HepG2 (cell line): Measurements from ENCODE around the gene CSNK2A1. TPM values are rescaled to one million over a fixed set of nuclear protein-coding genes. Genes with fewer than 3 reads are reported as not detected.

Experiments
- ATF2 ChIP-seq: sonication (generic); formaldehyde crosslinking; IDR thresholded peaks from 2 replicates; pipeline ENCODE4 v1.4.0; 2020; ENCODE audit warnings: missing genetic modification reagents
- ATF4 ChIP-seq, 2 experiments: fragments of 450-650 bp in 1 of 2; sonication (generic) in 1 of 2; formaldehyde crosslinking; IDR thresholded peaks; 2 replicates each; pipeline versions ENCODE4 v1.5.0 to v1.8.0; 2020 to 2022; ENCODE audit warnings: mild to moderate bottlenecking in 1 of 2, missing genetic modification reagents in 1 of 2
- ETV5 ChIP-seq: IDR thresholded peaks from 2 replicates; pipeline ENCODE4 v1.6.1; 2018; ENCODE audit warnings: missing biosample characterization, missing genetic modification reagents, inconsistent platforms, borderline replicate concordance
- KDM4B ChIP-seq: sonication (generic); formaldehyde crosslinking; IDR thresholded peaks from 2 replicates; pipeline ENCODE4 v1.4.0; 2020; ENCODE audit warnings: missing genetic modification reagents
- NCOA5 ChIP-seq: sonication (generic); formaldehyde crosslinking; IDR thresholded peaks from 2 replicates; pipeline ENCODE4 v1.4.0; 2020; ENCODE audit warnings: missing genetic modification reagents
- NR1H2 ChIP-seq: sonication (generic); formaldehyde crosslinking; IDR thresholded peaks from 2 replicates; pipeline ENCODE4 v1.8.1; 2022; ENCODE audit warnings: low read depth, missing genetic modification reagents, borderline replicate concordance
- RBM39 ChIP-seq: fragments of 200-400 bp; formaldehyde crosslinking; IDR thresholded peaks from one replicate; pipeline ENCODE4 v1.6.1; 2018; ENCODE audit warnings: antibody characterized with exemption, mild to moderate bottlenecking, low read depth, low read length; ENCODE audit not compliant: poor library complexity, severe bottlenecking
- SP5 ChIP-seq: IDR thresholded peaks from 2 replicates; pipeline ENCODE4 v1.6.1; 2016; ENCODE audit warnings: low read depth, borderline replicate concordance
- ZBTB40 ChIP-seq, 2 experiments: fragments of 450-650 bp in 1 of 2; sonication (generic) in 1 of 2; formaldehyde crosslinking in 1 of 2; IDR thresholded peaks; 2 replicates each; pipeline versions ENCODE4 v1.6.1 to v1.8.0; 2016 to 2022; ENCODE audit warnings: antibody characterized with exemption in 1 of 2, mild to moderate bottlenecking in 1 of 2, missing genetic modification reagents in 1 of 2
- ZBTB43 ChIP-seq: sonication (generic); formaldehyde crosslinking; conservative IDR thresholded peaks from 2 replicates; pipeline ENCODE4 v1.4.0; 2020; ENCODE audit warnings: missing genetic modification reagents
- ZNF207 ChIP-seq: fragments of 450-650 bp; IDR thresholded peaks from 2 replicates; pipeline ENCODE4 v1.6.1; 2016; ENCODE audit warnings: antibody characterized with exemption, borderline replicate concordance
- ZNF639 ChIP-seq: conservative IDR thresholded peaks from 2 replicates; pipeline ENCODE4 v1.6.1; 2018; ENCODE audit warnings: missing genetic modification reagents
- polyA plus RNA-seq, 8 experiments: library from polyadenylated mRNA; depleted of rRNA in 3 of 8; stranded (reverse) in 7 of 8; unstranded in 1 of 8; fragments of >200 nt; fragmentation: Illumina TruSeq in 4 of 8; extraction: Trizol in 4 of 8; gene quantifications; 2 replicates each; pipeline versions ENCODE4 v1.2.1 to v1.2.3, GENCODE V29; 2011 to 2016; ENCODE audit warnings: low read depth in 4 of 8, missing spikeins in 1 of 8, mixed read lengths in 1 of 8; ENCODE audit not compliant: insufficient read depth in 1 of 8
- total RNA-seq, 5 experiments: library from RNA; depleted of rRNA; stranded (reverse); fragments of >200 nt; fragmentation: Illumina TruSeq; extraction: Trizol; gene quantifications; 2 replicates each; pipeline ENCODE4 v1.2.3, GENCODE V29; 2016; ENCODE audit warnings: low read depth in 1 of 5

CSNK2A1 gene
- total and polyA plus RNA-seq, 2 of the 13 experiments (the other 11 are each of a cell fraction or from before 2014, with no cell fraction given): 153 to 231 TPM

- TF ChIP-seq ZBTB40 (IDR thresholded peaks at IDR 0.05) (no peak), ZBTB40 (CRISPR knock-in tag; IDR thresholded peaks at IDR 0.05) (no peak), ZBTB43 (CRISPR knock-in tag) (0 out of 2 replicates have a peak, but pooled peaks have one; percentile 20), SP5 (CRISPR knock-in tag) (peak; percentile 66; the same call in 1 of the 2 replicates), ZNF207 (no peak), KDM4B (peak; percentile 91; the same call in 1 of the 2 replicates), ZNF639 (CRISPR knock-in tag) (peak; percentile 59; the same call in 1 of the 2 replicates), ATF4 (CRISPR knock-in tag; IDR thresholded peaks at IDR 0.05) (peak in 1 of 2 experiments; percentile 92; a peak in 2 of 4 replicates), ETV5 (CRISPR knock-in tag) (peak; percentile 73), NCOA5 (CRISPR knock-in tag) (no peak), NR1H2 (CRISPR knock-in tag) (no peak), RBM39 (peak; percentile 25), ATF2 (CRISPR knock-in tag) (peak; percentile 94)
These were observed 112.3 kb downstream of the CSNK2A1 start (continued) for GRCh38 chr20:431012-431904.
